T-helper 9 cell (primary cell): Measurements from ENCODE around the gene SEL1L.
"Not testable (repeated sequence)": the region's sequence is repeated elsewhere in the genome, so short reads cannot be mapped to it uniquely, and the experiment has no call there.

ENCODE experiments used
- DNase-seq: peaks from one replicate; pipeline ENCODE4 v3.0.0-alpha.2; 2020

SEL1L gene

DNA sequence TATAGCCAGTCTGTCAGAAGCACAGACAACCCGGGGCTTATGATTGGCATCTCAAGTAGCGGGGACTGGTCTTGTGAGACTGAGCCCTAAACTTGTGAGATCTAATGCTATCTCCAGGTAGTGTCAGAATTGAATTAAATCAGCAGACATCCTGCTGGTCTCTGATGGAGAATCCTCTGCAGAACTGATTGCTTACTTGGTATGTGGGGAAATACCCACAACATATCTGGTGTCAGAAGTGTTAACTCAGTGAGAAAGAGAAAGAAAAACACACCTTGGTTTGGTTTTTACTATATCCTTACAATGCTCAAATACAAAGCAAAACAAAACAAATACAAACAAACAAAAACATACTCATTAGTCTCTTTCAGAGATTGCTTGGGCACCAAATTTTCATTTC lies 10.0 kb downstream of the SEL1L start:
- no peak for DNase-seq

DNA sequence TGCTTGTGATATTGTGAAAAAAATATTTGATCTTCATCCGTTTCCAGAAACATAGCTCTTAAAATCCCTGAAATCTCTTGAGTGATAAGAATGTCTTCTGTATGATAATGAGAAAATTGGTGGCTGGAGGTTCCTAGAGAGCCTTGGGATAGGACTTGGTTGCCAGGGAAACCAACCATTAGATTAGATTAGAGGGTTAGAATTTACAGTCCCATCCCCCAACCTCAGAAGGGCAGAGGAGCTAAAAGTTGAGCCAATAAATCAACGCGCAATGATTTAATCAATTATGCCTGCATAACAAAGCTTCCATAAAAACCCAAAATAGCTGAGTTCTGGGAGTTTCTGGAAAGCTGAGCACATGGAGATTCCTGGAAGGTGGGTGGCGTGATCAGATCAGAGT lies 10.6 kb downstream of the SEL1L start:
- DNase-seq = no peak

DNA sequence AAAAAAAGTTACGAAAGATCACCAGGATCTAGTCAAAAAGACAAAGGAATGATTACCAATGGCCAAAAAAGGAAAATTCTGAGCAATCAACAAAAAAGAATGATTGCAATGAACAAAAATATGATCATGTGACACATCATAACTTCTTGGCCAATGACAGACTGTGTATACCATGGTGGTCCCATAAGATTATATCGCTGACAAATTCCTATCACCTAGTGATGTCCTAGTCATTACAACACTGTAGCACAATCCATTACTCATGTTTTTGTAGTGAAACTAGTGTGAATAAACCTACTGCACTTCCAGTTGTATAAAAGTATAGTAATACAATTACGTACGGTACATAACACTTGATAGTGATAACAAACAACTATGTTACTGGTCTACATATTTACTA lies 12.3 kb downstream of the SEL1L start:
- DNase-seq = no peak

DNA sequence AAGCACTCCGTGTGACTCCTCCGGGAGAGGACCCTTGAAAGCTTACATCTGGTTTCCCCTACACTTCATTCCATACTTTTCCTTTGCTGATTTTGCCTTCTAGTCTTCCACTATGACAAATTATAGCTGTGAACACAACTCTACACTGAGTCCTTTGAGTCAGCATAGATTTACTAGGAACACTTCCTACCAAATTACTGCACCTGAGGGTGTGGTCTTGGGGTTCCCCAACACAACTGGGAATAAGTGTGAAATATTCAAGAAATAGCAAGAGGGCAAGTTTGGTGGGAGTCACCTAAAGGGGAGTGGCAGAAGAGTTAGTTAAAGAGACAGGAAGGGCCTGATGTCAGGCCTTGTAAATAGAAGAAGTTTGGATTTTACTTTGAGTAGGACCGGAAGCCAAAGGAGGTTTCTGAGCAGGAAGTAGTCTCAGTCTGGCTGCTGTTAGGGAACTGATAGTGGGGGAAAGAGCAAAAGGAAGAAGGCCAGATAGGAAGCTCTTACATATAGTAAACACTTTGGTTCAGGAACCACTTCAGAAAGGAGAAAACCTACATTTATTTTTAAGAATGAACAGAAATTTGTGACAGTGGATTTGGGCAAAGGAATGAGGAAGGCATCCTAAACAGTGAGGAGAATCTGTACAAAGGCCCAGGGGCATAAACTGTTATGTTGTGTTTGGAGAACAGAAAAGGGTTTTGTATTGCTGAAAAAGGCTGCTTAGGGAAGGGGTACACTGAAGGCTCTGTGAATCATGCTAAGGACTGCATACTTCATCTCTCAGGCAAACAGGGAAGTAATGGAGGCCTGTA lies 14.2 kb downstream of the SEL1L start:
- no peak for DNase-seq

DNA sequence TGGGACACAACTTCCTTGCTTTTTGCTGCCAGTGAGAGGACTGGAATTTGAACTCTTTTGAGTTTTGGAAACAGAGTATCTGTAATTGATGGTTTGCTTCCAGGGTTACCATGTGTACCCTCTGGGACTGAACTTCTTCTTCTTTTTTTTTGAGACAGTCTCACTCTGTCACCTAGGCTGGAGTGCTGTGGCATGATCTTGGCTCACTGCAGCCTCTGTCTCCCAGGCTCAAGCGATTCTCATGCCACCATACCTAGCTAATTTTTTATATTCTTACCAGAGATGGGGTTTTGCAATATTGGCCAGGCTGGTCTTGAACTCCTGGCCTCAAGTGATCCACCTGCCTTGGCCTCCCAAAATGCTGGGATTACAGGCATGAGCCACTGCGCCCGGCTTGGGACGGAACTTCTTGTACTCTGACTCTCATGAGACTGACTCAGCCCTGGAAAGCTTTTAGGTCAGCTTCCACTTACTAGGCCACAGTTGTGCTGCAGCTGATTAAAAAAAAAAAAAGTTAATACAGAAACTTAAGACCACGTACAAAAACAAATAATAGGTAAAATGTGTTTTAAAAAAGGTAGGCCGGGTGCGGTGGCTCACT lies 15.8 kb downstream of the SEL1L start:
- DNase-seq = no peak

DNA sequence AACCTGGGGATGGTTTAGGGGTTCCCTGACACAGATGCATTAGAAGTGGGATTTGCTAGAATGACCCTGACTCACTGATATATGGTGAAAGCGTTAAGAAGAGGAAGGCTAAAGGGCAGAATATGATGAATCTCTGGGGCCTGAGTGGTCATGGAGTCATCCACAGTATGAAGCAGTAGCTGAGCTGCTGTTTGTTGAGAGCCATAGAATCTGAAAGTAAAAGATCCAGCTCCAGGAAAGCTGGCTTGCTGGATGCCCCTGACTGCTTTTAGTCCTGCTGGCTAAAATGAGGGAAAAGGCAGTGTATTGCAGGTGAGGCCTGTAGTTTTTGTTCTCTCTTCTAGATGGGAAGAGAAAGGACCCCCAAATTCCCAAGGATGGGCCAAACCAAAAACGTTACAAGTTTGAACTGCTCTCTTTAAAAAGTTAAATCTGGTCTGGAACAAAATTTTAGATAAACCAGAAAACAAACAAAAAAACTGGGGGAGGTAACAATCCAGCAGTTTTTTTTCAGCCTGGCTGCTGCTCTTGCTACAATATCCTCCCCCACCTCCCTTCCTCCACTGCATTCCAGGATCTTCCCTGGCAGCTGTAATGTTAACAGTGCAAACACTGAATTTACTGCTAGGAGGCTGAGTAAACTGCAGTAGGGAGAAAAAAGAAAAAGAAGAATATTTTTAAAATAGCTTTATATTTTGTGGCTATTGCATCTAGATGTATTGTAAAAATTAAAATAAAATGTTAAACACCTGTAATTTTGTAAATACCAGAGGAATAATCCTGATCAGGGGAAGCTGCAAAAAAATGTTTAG lies 16.5 kb downstream of the SEL1L start:
- DNase-seq = no peak

DNA sequence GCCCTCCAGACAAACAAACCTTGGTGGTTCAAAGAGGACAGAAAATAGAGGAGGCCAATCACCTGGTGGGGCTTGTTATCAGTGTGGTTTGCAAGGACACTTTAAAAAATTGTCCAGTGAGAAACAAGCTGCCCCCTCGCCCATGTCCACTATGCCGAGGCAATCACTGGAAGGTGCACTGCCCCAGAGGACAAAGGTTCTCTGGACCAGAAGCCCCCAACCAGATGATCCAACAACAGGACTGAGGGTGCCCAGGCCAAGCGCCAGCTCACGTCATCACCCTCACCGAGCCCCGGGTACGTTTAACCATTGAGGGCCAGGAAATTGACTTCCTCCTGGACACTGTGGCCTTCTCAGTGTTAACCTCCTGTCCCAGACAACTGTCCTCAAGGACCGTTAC lies 17.7 kb downstream of the SEL1L start:
- not testable (repeated sequence) for DNase-seq

DNA sequence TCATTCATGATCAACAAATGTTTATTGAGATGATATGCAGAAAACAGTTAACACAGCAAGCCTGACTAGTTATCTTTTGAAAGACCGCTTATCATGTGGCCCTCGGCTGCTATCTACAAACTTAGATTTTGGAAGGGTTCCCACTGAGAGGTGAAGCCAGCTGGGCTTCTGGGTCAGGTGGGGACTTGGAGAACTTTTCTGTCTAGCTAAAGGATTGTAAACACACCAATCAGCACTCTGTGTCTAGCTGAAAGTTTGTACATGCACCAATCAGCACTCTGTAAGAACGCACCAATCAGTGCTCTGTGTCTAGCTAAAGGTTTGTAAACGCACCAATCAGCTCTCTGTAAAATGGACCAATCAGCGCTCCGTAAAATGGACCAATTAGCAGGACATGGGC lies 20.8 kb downstream of the SEL1L start:
- not testable (repeated sequence) for DNase-seq

DNA sequence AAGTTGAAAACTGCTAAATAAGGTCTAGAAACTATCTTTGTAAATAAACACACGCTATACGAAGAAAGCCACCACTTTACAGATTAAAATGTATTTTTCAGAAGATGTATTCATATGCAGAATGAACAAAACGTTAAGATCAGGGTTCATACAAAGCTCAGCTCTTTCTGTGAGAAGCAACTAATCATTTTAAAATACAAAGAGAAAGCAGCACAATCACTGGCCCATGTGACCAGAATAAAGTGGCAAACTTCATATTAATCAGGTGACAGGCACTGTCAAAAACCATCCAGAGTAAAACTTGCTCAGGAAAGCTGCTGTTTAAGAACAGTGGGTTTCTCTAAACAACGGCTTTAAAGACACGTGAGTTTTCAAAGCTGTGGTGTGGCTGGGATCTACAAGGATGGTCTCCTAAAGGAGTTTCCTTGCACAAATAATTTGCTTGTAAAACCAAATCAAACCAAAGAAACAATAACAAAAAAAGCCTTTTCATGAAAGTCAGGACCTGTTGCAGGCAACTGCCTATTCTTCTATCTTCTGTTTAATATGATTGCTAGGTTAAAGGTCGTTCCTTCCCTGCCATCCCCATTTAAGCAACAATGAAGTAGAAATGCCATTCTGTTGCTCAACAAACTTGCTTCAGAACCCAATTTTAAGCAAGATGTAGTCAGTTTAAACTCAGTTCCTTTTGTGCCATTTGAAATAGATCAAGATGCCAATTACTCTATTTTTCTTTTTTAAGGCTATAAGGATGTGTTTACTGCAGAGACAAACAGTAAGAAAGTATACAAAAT lies 22.3 kb downstream of the SEL1L start:
- DNase-seq = no peak

DNA sequence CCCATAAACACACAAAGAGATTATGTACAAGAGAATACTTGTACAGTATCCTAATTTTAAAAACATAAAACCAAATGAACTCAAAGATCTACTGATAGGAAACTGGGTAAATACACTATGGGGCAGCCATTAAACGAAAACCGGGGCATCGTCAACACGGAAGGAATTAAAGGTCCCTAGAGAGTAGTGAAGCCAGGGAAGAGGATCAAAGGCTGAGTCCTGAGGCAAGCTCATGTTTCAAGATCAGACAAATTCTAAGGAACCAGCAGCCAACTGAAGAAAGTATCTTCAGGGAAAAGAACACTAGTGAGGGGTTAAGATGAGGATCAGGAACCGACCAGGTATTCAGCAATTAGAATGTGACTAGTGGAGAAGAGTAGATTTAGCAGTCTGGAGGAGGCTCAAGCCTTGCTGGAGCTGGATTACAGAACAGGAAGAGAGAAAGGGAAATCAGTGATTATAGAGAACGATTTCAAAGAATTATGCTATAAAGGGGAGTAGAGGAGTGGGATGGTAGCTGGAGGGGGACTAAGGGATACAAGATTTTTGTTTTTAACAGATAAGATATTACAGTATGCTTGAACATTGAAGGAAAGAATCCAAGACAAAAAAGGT lies 23.7 kb downstream of the SEL1L start:
- DNase-seq = no peak

DNA sequence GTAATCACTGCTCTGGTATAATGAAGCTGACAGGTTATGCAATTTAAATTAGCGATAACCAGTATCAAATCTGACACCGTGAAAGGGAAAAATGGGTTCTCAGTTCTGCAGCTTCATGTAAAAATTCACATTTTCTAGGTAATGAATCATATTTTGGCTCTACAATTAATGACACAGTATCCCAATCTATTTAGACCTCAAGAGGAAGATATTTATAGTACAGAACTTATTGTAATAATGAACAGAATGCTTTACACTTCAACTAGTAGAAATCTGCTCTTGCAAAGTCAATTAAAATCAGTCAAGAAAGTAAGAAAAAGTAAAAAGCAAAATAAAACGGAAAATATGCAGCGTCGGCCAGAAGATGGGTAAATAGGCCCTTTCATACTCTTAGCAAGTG lies 24.3 kb downstream of the SEL1L start:
- no peak for DNase-seq

DNA sequence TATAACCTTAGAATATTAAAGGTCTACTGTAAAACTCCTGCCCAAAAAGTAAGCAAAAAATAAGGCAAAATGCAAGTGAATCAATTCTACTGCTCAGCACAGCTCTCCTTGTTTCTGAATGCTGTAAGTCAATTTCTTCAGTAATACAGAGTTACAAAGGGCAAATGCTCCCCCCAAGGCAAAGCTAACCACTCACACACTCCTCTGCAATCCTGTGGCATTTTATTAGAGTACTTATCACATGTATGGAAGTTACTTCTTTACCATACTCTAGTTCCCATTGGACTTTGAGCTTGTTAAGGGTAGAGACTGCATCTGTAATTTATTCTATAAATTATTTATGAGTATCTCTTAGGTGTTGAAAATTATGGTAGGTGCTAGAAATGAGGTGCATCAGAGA lies 27.2 kb downstream of the SEL1L start:
- DNase-seq = no peak

DNA sequence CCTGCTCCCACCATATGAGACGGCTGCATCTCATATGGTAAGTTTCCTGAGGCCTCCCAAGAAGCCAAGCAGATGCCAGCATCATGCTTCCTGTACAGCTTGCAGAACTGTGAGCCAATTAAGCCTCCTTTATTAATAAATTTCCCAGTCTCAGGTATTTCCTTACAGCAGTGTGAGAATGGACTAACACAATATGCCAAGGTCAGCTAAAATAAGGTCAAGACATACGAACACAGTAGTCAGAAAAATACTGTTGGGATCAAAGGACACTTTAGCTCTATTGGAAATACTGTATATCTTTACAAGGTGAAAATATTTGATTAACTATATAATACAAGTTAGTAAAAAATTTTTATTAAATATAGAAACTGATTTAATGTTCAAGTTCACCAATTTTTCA lies 28.8 kb downstream of the SEL1L start:
- no peak for DNase-seq

DNA sequence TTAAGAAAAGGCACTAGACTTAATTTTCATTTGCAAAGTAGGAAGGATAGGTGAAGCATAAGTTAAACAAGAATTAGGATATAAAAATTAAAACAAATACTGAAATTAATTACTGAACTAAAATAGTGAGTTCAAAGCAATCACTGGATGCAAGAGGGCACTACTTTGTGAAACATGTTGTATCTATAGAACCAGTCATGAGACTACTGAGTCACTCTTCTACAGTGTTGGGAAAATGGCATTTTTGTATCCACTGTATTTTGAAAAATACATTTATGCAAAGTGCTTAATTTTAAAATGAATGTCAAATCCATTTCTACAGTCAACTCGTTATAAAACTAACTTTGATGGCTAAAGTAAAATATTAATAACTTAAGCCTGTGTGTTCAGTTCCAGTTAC lies 47.9 kb downstream of the SEL1L start:
- no peak for DNase-seq

DNA sequence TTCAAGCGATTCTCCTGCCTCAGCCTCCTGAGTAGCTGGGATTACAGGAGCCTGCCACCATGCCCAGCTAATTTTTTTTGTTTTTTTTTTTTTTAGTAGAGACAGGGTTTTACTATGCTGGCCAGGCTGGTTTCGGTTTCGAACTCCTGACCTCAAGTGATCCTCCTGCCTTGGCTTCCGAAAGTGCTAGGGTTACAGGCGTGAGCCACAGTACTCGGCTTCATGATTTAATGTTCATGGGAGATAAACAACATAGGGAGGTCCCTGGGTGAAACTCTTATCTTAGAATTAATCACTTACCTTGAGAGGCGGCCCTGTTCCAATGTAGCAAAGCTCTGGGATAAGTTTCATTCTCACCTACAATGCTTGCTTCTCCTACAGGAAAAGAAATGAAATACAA lies 48.3 kb downstream of the SEL1L start:
- DNase-seq = no peak

DNA sequence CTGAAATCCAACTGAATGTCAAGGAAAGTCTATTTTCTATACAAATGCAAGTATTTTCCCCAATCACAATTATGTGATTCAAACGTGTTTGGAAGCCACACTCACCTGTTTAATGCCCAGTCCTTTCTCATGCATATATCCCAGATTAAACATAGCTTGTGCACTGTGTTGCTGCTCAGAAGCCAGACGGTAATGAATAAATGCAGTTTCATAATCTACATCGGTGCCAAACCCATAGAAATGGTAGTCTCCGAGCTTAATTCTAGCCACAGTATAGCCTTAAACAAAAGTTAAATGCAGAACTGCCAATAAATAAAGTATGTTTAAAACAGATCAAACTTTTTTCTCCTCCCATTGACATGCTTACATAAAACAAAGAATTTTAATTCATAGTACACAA lies 49.5 kb downstream of the SEL1L start:
- DNase-seq = no peak

DNA sequence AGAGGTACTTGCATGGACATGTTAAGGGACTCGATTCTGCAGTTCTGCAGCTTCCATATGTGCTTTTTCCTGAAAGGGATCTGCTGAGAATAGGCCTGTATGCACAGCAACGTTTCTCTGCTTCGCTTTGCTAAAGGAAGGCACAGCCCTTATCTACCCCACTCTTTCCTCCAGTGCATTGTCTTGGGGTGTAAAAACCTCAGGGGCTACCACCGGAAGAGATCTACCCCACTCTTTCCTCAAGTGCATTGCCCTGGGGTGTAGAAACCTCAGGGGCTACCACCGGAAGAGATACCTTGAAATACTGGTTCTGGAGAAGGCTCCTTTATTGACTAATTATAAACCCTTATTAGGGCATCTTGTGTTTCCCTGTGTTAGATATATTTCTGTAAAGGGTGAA lies 52.9 kb downstream of the SEL1L start:
- DNase-seq = no peak

DNA sequence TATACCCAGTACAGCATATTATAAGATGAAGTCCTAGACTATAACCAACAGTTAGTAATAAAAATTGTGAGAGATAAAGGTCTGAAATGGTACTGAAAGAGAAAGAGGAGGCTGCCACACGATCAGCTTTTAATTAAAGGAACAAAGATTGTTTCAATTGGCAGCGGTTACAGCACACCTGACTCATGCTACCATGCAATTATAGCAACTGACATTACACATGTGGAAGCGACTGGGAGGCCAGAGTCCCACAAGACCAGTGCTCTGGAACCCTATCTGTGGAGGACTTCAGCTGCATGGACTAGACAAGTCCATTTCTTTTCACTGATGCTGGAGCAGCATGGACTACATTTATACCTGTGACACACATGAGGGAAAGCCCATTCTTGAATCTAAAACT lies 55.2 kb downstream of the SEL1L start:
- DNase-seq = no peak

DNA sequence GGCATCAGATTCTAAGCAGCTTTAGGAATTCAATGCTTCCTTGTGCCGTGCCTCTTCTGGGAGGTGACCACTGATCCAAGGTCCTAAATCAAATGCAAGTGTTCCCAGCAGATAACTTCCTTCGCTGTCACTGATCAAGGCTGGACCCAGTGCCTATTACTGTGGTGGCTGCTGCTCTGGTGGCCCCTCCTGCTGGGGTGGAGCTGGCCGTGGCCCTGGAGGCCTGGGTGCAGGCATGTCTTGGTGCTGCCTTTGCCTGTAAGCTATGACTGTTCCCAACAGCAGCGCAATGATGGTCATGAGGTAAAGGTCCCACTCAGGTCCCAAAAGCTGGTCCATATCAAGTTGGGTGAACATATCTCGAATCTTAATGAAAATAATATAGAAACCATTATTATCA lies 56.8 kb downstream of the SEL1L start:
- no peak for DNase-seq

DNA sequence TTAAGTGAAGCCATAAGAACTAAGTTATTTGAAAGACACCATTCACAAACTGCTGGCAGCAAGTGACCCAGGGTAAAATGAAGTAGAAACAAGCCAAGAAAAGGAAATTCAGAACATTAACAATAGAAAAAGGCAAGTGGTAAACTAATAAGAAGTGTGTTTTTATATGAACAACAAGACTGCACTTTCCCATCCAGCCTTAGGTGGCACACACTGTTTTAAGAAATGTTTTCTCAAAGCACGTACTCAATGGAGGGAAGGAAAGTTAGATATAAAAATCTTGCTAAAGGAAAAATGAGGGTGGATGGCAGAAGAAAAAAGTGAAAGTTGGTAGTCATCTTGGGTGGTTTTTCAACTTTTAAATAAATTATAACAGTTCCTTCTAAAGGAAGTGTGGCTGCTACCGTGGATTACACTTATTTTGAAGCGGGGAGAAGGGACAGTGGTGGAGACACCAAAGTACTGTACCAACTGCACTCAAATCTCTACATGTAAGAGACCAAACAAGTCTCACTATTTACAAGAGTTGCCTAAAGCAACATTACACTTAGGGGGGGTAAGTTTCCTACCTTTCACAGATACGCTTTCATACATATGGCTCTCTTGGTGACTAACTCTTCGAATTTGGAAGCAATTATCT lies 58.8 kb downstream of the SEL1L start:
- no peak for DNase-seq

DNA sequence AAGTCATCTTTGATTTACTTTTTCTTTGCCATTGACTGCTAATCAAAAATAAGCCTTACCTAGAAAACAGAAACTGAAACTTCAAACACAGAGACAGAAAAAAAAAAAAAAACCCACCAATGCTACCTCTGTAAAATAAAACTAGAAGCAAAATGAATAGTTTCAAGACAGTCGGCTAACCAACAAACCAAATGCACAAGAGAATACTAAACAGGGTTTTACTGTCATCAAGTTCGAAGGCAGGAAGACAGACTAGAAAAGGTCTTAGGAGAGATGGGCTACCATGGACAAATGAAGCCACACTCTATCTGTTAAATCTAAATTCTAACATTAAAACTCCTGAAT lies 59.5 kb downstream of the SEL1L start:
- no peak for DNase-seq

DNA sequence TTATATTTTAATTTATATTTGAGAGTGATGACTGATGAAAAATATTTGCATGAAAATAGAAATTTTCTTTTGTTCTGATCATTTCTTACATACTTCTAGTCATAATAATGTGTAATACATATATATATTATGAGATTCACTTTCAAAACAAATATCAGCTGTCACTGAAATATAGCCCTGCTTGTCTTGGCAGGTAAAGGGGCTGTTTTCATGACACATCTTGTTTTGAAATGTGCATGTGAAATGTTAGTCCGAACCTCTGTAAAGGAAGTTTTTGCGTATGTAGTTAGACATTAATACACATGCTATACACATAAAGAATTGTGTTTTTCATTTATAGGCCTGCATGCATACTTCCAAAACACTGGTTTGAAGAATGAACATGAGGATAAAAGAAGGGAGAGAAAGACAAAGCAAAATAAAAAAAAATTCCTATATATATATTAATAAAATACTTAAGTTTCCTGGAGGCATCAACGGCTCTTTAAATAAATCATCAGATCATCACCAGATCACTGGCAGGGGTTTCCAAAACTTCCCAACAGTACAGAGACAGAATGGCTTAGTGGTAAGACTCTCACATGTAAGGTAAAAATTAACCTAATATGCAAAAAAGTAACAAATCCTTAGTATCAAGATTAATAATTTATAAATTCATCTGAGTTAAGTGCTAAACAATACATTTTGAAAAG lies 60.1 kb downstream of the SEL1L start:
- no peak for DNase-seq
